Astrocyte of the spinal cord (primary cell): ENCODE data around the gene BRINP1.

Source experiments
- DNase-seq: peaks from one replicate; pipeline ENCODE4 v3.0.0; 2011; ENCODE audit warnings: low read depth, low spot score
- H3K4me3 ChIP-seq: 2 replicates; pipeline ENCODE4 v1.5.1; 2011; ENCODE audit warnings: low read depth, mild to moderate bottlenecking, low read length, moderate library complexity
- CTCF ChIP-seq: IDR thresholded peaks from 2 replicates; pipeline ENCODE4 v1.5.1; 2012; ENCODE audit warnings: low read depth, mild to moderate bottlenecking, low read length, inconsistent platforms
- in situ Hi-C: cut with HindIII; loops from 2 replicates; pipeline ENCODE4 v1.10.0; 2017; ENCODE audit warnings: low sequenced_read_pairs

The BRINP1 gene

GRCh38 chr9:119398350-119398749, 29.1 kb upstream of the BRINP1 start:
- TF ChIP-seq CTCF, result no peak
- in situ Hi-C loops, result no loop called here
- H3K4me3 ChIP-seq, result no peak overlapping the region
- DNase-seq, result no peak

DNA sequence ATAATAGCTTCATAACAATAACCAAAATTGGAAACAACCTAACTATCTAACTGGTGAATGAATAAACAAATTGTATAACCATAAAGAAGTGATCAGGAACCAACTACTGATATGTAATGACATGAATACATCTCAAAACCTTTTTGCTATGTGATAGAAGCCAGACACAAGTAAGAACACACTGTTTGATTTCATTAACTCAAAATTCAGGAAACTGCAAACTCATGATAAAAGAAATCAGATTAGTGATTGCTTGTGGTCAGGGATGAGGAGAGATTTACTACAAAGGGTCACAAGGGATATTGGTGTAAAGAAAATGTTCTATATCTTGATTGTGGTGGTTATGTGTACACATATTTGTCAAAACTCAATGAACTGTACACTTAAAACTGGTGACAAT, 22.6 kb upstream of the BRINP1 start:
- no peak overlapping the region for H3K4me3 ChIP-seq
- in situ Hi-C loops, result no loop called here
- DNase-seq, result no peak
- TF ChIP-seq CTCF, result no peak

- in situ Hi-C loops, result no loop called here
- no peak for DNase-seq
- TF ChIP-seq CTCF, result no peak
- H3K4me3 ChIP-seq, result no peak overlapping the region
Measured at GRCh38 chr9:119375892-119376291, 6.7 kb upstream of the BRINP1 start.

GRCh38 chr9:119372951-119373350, 3.7 kb upstream of the BRINP1 start:
- DNase-seq, result no peak
- no peak overlapping the region for H3K4me3 ChIP-seq
- in situ Hi-C loops, result no loop called here
- no peak for TF ChIP-seq CTCF

GRCh38 chr9:119370816-119371215, 1.6 kb upstream of the BRINP1 start:
- in situ Hi-C loops, result no loop called here
- no peak overlapping the region for H3K4me3 ChIP-seq
- DNase-seq, result peak; percentile 22
- TF ChIP-seq CTCF, result no peak

DNA sequence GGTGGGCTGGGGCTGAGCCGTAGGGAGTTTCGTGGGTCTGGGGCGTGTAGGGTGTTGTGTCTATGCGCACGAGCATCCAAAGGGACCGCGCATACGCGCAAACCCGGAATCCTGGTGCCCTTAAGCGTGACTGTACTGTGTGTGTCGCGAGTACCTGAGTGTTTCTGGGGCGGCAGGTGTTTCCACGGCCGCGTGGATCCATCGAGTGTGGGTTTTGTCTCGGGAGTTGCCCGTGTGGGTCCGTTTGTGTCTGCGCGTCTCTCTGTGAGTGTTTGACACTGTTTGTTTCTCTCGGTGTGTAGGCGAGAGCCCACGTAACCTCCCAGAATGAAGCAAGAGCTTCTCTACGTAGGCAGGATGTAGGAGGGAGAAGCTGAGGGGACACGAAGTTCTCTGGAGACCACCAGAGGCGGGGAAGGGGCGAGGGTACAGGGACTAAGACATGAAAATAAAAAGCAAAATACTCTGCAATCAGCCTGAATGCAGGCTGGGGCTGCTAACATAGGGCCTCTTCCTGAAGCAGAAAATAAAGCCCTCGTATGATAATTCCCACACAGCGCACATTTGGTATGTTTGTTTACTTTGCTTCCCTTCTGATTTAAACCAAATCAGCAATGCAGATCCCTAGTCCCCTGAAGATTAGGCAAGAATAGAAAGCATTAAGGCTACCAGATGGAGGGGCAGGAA, 588 bp upstream of the BRINP1 start:
- in situ Hi-C loops, result no loop called here
- DNase-seq, result no peak
- H3K4me3 ChIP-seq, result peak overlapping the region; percentile 25
- TF ChIP-seq CTCF, result no peak
